Gastroesophageal sphincter (tissue), 3 donors: ENCODE measurements around the gene ZMIZ1.

ENCODE experiments used
- CTCF ChIP-seq, 4 experiments: fragments of 200-600 bp in 2 of 4; fragments of 450-650 bp in 2 of 4; sonication (generic) in 1 of 4; IDR thresholded peaks; one replicate each; pipeline ENCODE4 v1.5.1; 2017 to 2019; ENCODE audit warnings: antibody characterized with exemption in 4 of 4, mild to moderate bottlenecking in 2 of 4, moderate library complexity in 2 of 4
- EP300 ChIP-seq: sonication (generic); formaldehyde crosslinking; IDR thresholded peaks from one replicate; pipeline ENCODE4 v1.6.1; 2017; ENCODE audit warnings: antibody characterized with exemption, mild to moderate bottlenecking
- POLR2A ChIP-seq, 2 donors: fragments of 450-650 bp; IDR thresholded peaks; one replicate each; pipeline ENCODE4 v1.6.1; 2017; ENCODE audit warnings: antibody characterized with exemption in 2 of 2, mild to moderate bottlenecking in 2 of 2, moderate library complexity in 1 of 2

GRCh38 chr10:79322616-79323543 is 254.1 kb downstream of the ZMIZ1 start:
- TF ChIP-seq EP300 (no peak), CTCF (IDR thresholded peaks at IDR 0.05) (no peak), POLR2A (IDR thresholded peaks at IDR 0.05) (no peak)
